Endothelial cell of umbilical vein (primary cell): ENCODE data around the gene FAM72B. TPM values are rescaled to one million over a fixed set of nuclear protein-coding genes. Genes with fewer than 3 reads are reported as not detected.
"Not testable (repeated sequence)": the region's sequence is repeated elsewhere in the genome, so short reads cannot be mapped to it uniquely, and the experiment has no call there.

Source experiments
- BruUV-seq: library from RNA; stranded (reverse); fragments of 400-500 nt; replicated peaks from 2 replicates; lab custom pipeline; 2021; lab: Mats Ljungman, UMichigan
- CTCF ChIA-PET: fragments of 300-600, 350-600 bp; sonication (Branson Sonifier 250); formaldehyde crosslinking; loops from one replicate; lab custom pipeline; 2021; ENCODE audit warnings: antibody characterized with exemption, inconsistent platforms; lab: Charles Lee
- POLR2A ChIA-PET: fragments of 300-600, 350-600 bp; sonication (Branson Sonifier 250); formaldehyde crosslinking; loops from one replicate; lab custom pipeline; 2021; ENCODE audit warnings: antibody characterized with exemption, inconsistent platforms; lab: Charles Lee
- DNase-seq: peaks from one replicate; pipeline ENCODE4 v3.0.0-alpha.2; 2011; ENCODE audit warnings: low read depth, low spot score
- FAIRE-seq: peaks from 2 replicates; lab custom pipeline; 2011; peaks lifted over from hg19 to GRCh38; lab: Jason Lieb, UNC
- H2AFZ ChIP-seq: 2 replicates; pipeline ENCODE4 v1.6.0; 2012; ENCODE audit warnings: low read depth, low read length, control low read depth, inconsistent platforms
- H3K27ac ChIP-seq: 2 replicates; pipeline ENCODE4 v1.5.1; 2011; ENCODE audit warnings: low read depth, mild to moderate bottlenecking, control low read depth, low read length, moderate library complexity; ENCODE audit not compliant: insufficient read depth
- H3K27me3 ChIP-seq, 2 experiments: 2 replicates each; pipeline versions ENCODE4 v1.6.0 to v1.6.1; 2011; ENCODE audit warnings: low read length in 2 of 2, mixed read lengths in 1 of 2; ENCODE audit not compliant: control insufficient read depth in 2 of 2, insufficient read depth in 2 of 2
- H3K36me3 ChIP-seq, 2 experiments: 2 replicates in 1 of 2; 3 replicates in 1 of 2; pipeline ENCODE4 v1.5.1; 2011; ENCODE audit warnings: low read length in 2 of 2, mild to moderate bottlenecking in 1 of 2, moderate library complexity in 1 of 2; ENCODE audit not compliant: control insufficient read depth in 2 of 2, insufficient read depth in 2 of 2; ENCODE audit errors: extremely low read depth in 1 of 2
- H3K4me1 ChIP-seq: 3 replicates; pipeline ENCODE4 v1.5.1; 2011; ENCODE audit warnings: mild to moderate bottlenecking, low read length; ENCODE audit not compliant: control insufficient read depth, insufficient read depth; ENCODE audit errors: extremely low read depth
- H3K4me2 ChIP-seq: 2 replicates; pipeline ENCODE4 v1.6.1; 2011; ENCODE audit warnings: low read length, control low read depth, mixed read lengths; ENCODE audit not compliant: insufficient read depth
- H3K4me3 ChIP-seq, 3 experiments: fragments of 200-600 bp in 1 of 3; sonication (generic), shearing (Covaris generic) in 1 of 3; replicated peaks in 1 of 3; 2 replicates each; pipeline ENCODE4 v1.5.1; 2011 to 2016; ENCODE audit warnings: control low read depth in 3 of 3, low read length in 3 of 3, mild to moderate bottlenecking in 2 of 3, inconsistent platforms in 1 of 3, low read depth in 1 of 3, moderate library complexity in 1 of 3; ENCODE audit not compliant: insufficient read depth in 1 of 3
- H3K79me2 ChIP-seq: 2 replicates; pipeline ENCODE4 v1.6.0; 2012; ENCODE audit warnings: low read length, inconsistent platforms; ENCODE audit not compliant: control insufficient read depth, insufficient read depth
- H3K9ac ChIP-seq: replicated peaks from 2 replicates; pipeline ENCODE3; 2011; ENCODE audit warnings: low read length, control low read depth; ENCODE audit not compliant: insufficient read depth; ENCODE audit errors: extremely low read depth
- H3K9me1 ChIP-seq: replicated peaks from 3 replicates; pipeline ENCODE4 v1.6.0; 2011; ENCODE audit warnings: mild to moderate bottlenecking, low read length; ENCODE audit not compliant: control insufficient read depth, insufficient read depth; ENCODE audit errors: extremely low read depth
- H3K9me3 ChIP-seq: replicated peaks from 2 replicates; pipeline ENCODE4 v1.5.1; 2012; ENCODE audit warnings: low read length, inconsistent platforms; ENCODE audit not compliant: control insufficient read depth, insufficient read depth
- H4K20me1 ChIP-seq: replicated peaks from 2 replicates; pipeline ENCODE3; 2011; ENCODE audit warnings: mild to moderate bottlenecking, low read length; ENCODE audit not compliant: control insufficient read depth, insufficient read depth; ENCODE audit errors: extremely low read depth
- dilution Hi-C: fragments of 300-500 bp; cut with MboI; formaldehyde crosslinking; loops from one replicate; pipeline ENCODE4 v1.15.0; 2019; ENCODE audit warnings: low sequenced_read_pairs; ENCODE audit not compliant: extremely low pct_ligation_motif_present
- intact Hi-C: fragments of 100-400 bp; cut with micrococcal nuclease; formaldehyde crosslinking; loops from one replicate; pipeline ENCODE4 v1.10.0; 2022
- polyA plus RNA-seq, 4 experiments: library from polyadenylated mRNA; depleted of rRNA in 3 of 4; stranded (reverse) in 3 of 4; unstranded in 1 of 4; fragments of >200 nt; gene quantifications; 2 replicates each; pipeline versions ENCODE4 v1.2.1 to v1.2.3, GENCODE V29; 2011 to 2012; ENCODE audit warnings: missing spikeins in 1 of 4
- total RNA-seq: library from RNA; stranded (reverse); gene quantifications from 2 replicates; pipeline ENCODE4 v1.2.3, GENCODE V29; 2021

FAM72B gene
- total and polyA plus RNA-seq, 2 donors (not counting 3 experiments of a cell fraction or from before 2014, with no cell fraction given) = 1.9 to 6.5 TPM

DNA sequence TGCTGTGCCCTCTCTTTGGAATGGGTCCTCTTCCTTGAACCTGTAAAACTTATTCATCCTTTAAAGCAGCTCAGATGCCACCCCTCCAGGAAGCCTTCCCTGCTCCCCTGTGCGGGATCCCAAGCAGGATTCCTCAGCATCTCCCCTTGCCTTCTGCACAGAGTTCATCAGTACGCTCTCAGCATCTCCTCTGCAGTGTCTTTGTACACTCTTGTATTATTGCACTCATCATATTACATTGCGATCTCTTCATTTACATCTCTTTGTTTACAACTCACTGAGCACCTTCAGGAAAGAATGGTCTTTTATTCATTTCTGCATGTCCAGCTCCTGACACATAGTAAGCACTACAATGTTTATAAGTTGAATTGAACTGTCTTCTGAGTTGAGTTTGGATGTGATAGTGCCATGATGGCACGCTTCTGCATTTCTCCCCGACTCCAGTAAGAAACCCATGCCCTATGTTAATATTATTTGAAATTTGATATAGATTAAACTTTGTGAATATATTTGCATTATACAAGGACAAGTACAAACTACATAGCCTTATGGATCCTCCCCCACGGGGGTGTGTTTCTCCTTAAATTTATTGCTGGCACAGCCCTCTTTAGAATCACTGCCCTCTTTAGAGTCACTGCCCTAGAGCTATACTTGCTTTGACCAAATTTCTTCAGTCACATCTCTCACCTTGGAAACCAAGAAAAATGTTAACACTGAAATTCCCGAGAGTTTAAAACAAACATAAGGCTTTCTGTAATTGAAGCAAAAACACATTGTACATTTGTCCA, 13.1 kb upstream of the FAM72B start:
- H3K4me1 ChIP-seq, H3K4me3 ChIP-seq, H2AFZ ChIP-seq, H3K36me3 ChIP-seq, H3K27ac ChIP-seq, H4K20me1 ChIP-seq, H3K9ac ChIP-seq, dilution Hi-C loops, POLR2A ChIA-PET, H3K27me3 ChIP-seq, intact Hi-C loops, H3K9me3 ChIP-seq, H3K9me1 ChIP-seq, FAIRE-seq, CTCF ChIA-PET, H3K4me2 ChIP-seq, DNase-seq, BruUV-seq: not testable (repeated sequence)
- peaks cover 12% of the 10 kb centered on the region for H3K79me2 ChIP-seq

DNA sequence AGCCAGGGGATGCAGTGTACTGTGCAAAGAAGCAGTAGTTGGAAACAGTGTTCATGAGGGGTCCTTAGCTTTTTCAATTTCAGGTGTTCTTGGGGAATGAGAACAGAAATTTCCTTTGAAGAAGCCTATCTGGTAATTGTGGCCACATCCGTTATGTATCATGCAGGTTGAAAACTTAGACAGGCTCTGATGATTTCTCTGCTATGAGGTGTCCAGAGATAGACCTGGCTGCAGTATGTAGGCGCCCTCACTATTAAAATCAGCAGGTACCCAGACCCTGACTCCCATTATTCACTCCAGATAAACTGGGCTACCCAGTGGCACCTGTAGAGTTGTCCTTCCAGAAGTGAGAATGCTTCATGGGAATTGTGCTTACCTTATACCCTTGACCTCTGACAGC, 8.4 kb upstream of the FAM72B start:
- H4K20me1 ChIP-seq, POLR2A ChIA-PET, H3K9me3 ChIP-seq, H2AFZ ChIP-seq, DNase-seq, H3K27me3 ChIP-seq, H3K4me1 ChIP-seq, intact Hi-C loops, CTCF ChIA-PET, H3K9me1 ChIP-seq, FAIRE-seq, BruUV-seq, H3K4me2 ChIP-seq, H3K36me3 ChIP-seq, H3K9ac ChIP-seq, H3K4me3 ChIP-seq, dilution Hi-C loops, H3K27ac ChIP-seq: not testable (repeated sequence)
- H3K79me2 ChIP-seq = peaks cover 15% of the 10 kb centered on the region

DNA sequence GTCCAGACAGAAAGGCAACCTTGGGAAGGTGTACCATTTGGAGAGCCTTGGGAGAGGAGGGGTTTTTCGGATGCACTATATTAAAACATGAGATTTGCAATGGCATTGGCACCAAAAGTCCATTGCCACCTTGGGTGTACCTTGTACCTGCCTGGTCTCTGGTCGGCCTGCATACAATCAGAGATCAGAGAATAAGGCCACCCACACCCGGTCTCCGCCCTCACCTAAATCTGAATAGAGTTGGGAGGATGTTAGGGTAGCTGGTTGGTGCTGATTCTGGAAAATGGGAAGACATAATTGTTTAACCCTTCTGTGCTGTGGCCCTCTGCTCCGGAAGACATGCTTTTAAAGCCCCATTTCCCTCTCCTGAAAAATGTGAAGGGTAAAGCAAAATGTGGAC, 3.8 kb upstream of the FAM72B start:
- BruUV-seq, H3K9me3 ChIP-seq, FAIRE-seq, DNase-seq, intact Hi-C loops, dilution Hi-C loops, H3K9ac ChIP-seq, H3K27ac ChIP-seq, H3K36me3 ChIP-seq, H3K27me3 ChIP-seq, H4K20me1 ChIP-seq, POLR2A ChIA-PET, H3K4me1 ChIP-seq, H2AFZ ChIP-seq, CTCF ChIA-PET, H3K9me1 ChIP-seq: not testable (repeated sequence)
- Histone ChIP-seq H3K79me2 (peaks cover 13% of the 10 kb centered on the region), H3K4me2 (peak overlapping the region; percentile 55), H3K4me3 (peak overlapping the region in 1 of 3 experiments; percentile 15)

DNA sequence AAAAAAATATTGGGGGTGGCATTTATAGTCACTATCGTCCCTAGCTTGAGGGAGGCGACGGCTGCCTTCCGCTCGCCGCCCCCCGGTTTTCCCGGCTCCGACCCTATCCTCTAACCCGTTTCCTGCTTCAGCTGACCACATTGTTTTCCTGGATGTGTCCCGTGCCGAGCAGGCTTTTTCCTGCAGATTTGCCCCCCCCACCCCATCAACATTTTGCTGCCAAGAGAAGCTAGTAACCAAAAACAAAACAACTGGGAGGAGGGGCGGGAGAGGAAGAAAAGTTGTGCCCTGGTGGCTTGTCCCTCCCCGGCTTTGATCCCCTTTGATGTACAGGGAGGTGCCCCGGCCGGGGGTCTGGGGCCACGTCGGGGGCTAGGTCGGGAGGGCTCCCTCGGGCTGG, 2.1 kb upstream of the FAM72B start:
- POLR2A ChIA-PET, H3K9ac ChIP-seq, H3K36me3 ChIP-seq, H3K4me2 ChIP-seq, intact Hi-C loops, BruUV-seq, DNase-seq, CTCF ChIA-PET, H3K27me3 ChIP-seq, H3K27ac ChIP-seq, H3K9me1 ChIP-seq, dilution Hi-C loops, H2AFZ ChIP-seq, H4K20me1 ChIP-seq, FAIRE-seq, H3K4me1 ChIP-seq, H3K9me3 ChIP-seq: not testable (repeated sequence)
- H3K79me2 ChIP-seq = peaks cover 13% of the 10 kb centered on the region
- H3K4me3 ChIP-seq = peak overlapping the region in 1 of 3 experiments; percentile 18
